Activated CD4-positive, alpha-beta T cell treated with anti-CD3 and anti-CD28 coated beads, Interleukin-2, amount 50 U/mL, for 48 hours (primary cell): ENCODE measurements around the gene TRIM67.

Source experiments
- DNase-seq, 2 experiments: peaks; one replicate each; pipeline ENCODE4 v3.0.0-alpha.2; 2020

Gene TRIM67

GRCh38 chr1:231236938-231237337, 75.1 kb downstream of the TRIM67 start:
- no peak for DNase-seq

- no peak for DNase-seq
These were observed 76.4 kb downstream of the TRIM67 start for GRCh38 chr1:231238298-231238697.

GRCh38 chr1:231240531-231240882, 78.6 kb downstream of the TRIM67 start:
- no peak for DNase-seq

GRCh38 chr1:231240883-231241735, 79.3 kb downstream of the TRIM67 start, which contains the start of gene GNPAT:
GNPAT (plus strand) TSS chr1:231241212; CDS start chr1:231241379, 167 bp downstream.
- DNase-seq: peak; percentile 87 to 90

- DNase-seq: peak; percentile 4 to 20
These were observed 79.9 kb downstream of the TRIM67 start for GRCh38 chr1:231241750-231242149.

GRCh38 chr1:231242516-231243198, 80.8 kb downstream of the TRIM67 start:
- DNase-seq: no peak

GRCh38 chr1:231248778-231249177, 86.9 kb downstream of the TRIM67 start:
- no peak for DNase-seq

- no peak for DNase-seq
These were observed 90.5 kb downstream of the TRIM67 start for GRCh38 chr1:231252336-231252735.

GRCh38 chr1:231260351-231260750, 98.5 kb downstream of the TRIM67 start:
- DNase-seq: no peak

GRCh38 chr1:231264642-231265041, 102.8 kb downstream of the TRIM67 start:
- DNase-seq: no peak

GRCh38 chr1:231265379-231265778, 103.5 kb downstream of the TRIM67 start:
- DNase-seq: no peak

GRCh38 chr1:231266811-231267322, 105.0 kb downstream of the TRIM67 start:
- no peak for DNase-seq
